ENCODE measurements around the gene ANKRD52. TPM values are rescaled to one million over a fixed set of nuclear protein-coding genes. Genes with fewer than 3 reads are reported as not detected.

The ANKRD52 gene
- total RNA-seq, 1 donor from 2014 or later, result 48.5 TPM

- peaks cover 7% of the 10 kb centered on the region for H3K27me3 Mint-ChIP-seq (ENCODE audit: unreplicated experiment)
- no peak overlapping the region for H3K27ac Mint-ChIP-seq (ENCODE audit: unreplicated experiment)
- H3K9me3 Mint-ChIP-seq (ENCODE audit: unreplicated experiment), result no peaks in the 10 kb centered on the region
- TF ChIP-seq, protein P1, sequence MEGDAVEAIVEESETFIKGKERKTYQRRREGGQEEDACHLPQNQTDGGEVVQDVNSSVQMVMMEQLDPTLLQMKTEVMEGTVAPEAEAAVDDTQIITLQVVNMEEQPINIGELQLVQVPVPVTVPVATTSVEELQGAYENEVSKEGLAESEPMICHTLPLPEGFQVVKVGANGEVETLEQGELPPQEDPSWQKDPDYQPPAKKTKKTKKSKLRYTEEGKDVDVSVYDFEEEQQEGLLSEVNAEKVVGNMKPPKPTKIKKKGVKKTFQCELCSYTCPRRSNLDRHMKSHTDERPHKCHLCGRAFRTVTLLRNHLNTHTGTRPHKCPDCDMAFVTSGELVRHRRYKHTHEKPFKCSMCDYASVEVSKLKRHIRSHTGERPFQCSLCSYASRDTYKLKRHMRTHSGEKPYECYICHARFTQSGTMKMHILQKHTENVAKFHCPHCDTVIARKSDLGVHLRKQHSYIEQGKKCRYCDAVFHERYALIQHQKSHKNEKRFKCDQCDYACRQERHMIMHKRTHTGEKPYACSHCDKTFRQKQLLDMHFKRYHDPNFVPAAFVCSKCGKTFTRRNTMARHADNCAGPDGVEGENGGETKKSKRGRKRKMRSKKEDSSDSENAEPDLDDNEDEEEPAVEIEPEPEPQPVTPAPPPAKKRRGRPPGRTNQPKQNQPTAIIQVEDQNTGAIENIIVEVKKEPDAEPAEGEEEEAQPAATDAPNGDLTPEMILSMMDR (IDR thresholded peaks at IDR 0.05; ENCODE audit: unreplicated experiment), result no peak
- H3K4me3 Mint-ChIP-seq (ENCODE audit: unreplicated experiment), result peak overlapping the region; percentile 76
- H3K36me3 Mint-ChIP-seq (ENCODE audit: low read depth, unreplicated experiment), result peaks cover 31% of the 10 kb centered on the region
- H3K4me1 Mint-ChIP-seq (ENCODE audit: unreplicated experiment), result no peaks in the 10 kb centered on the region
- DNase-seq (ENCODE audit: low spot score), result no peak
Observed at GRCh38 chr12:56241424-56242303, 16.5 kb downstream of the ANKRD52 start.

GRCh38 chr12:56237552-56237951, 20.6 kb downstream of the ANKRD52 start:
- peaks cover 13% of the 10 kb centered on the region for H3K27me3 Mint-ChIP-seq (ENCODE audit: unreplicated experiment)
- H3K4me1 Mint-ChIP-seq (ENCODE audit: unreplicated experiment), result no peaks in the 10 kb centered on the region
- no peaks in the 10 kb centered on the region for H3K9me3 Mint-ChIP-seq (ENCODE audit: unreplicated experiment)
- H3K27ac Mint-ChIP-seq (ENCODE audit: unreplicated experiment), result no peak overlapping the region
- no peak overlapping the region for H3K4me3 Mint-ChIP-seq (ENCODE audit: unreplicated experiment)
- H3K36me3 Mint-ChIP-seq (ENCODE audit: low read depth, unreplicated experiment), result peaks cover 26% of the 10 kb centered on the region
- TF ChIP-seq, protein P1 (IDR thresholded peaks at IDR 0.05; ENCODE audit: unreplicated experiment), result no peak
- DNase-seq (ENCODE audit: low spot score), result no peak

- H3K36me3 Mint-ChIP-seq (ENCODE audit: low read depth, unreplicated experiment), result peaks cover 20% of the 10 kb centered on the region
- TF ChIP-seq, protein P1 (IDR thresholded peaks at IDR 0.05; ENCODE audit: unreplicated experiment), result no peak
- H3K4me3 Mint-ChIP-seq (ENCODE audit: unreplicated experiment), result no peak overlapping the region
- H3K27me3 Mint-ChIP-seq (ENCODE audit: unreplicated experiment), result peaks cover 12% of the 10 kb centered on the region
- no peak for DNase-seq (ENCODE audit: low spot score)
- no peaks in the 10 kb centered on the region for H3K9me3 Mint-ChIP-seq (ENCODE audit: unreplicated experiment)
- H3K4me1 Mint-ChIP-seq (ENCODE audit: unreplicated experiment), result no peaks in the 10 kb centered on the region
- H3K27ac Mint-ChIP-seq (ENCODE audit: unreplicated experiment), result peak overlapping the region; percentile 25
Observed at GRCh38 chr12:56236985-56237384, 21.2 kb downstream of the ANKRD52 start.

DNA sequence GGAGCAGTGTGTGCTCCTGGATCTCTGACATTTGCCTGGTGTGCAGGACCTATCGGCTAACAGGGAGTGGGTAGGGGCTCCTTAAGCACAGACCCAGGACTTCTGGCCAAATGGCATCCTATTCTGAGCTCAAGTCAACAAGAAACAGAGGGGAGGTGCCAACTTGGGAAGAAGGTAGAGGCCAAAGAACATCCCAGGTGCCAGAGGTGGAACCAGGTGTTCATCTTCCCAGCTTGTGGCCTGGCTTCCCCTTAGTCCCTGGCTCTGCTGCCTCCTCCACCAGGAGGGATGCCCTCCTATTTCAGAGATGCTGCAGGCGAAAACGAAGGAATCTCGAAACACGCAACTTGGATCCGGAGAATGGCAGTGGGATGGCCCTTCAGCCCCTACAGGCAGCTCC, 22.1 kb downstream of the ANKRD52 start:
- peaks cover 13% of the 10 kb centered on the region for H3K27me3 Mint-ChIP-seq (ENCODE audit: unreplicated experiment)
- peak overlapping the region; percentile 13 for H3K27ac Mint-ChIP-seq (ENCODE audit: unreplicated experiment)

More for the DNA sequence above, 22.1 kb downstream of the ANKRD52 start:
- Mint-ChIP-seq H3K9me3 (ENCODE audit: unreplicated experiment) (no peaks in the 10 kb centered on the region), H3K36me3 (ENCODE audit: low read depth, unreplicated experiment) (peaks cover 11% of the 10 kb centered on the region), H3K4me1 (ENCODE audit: unreplicated experiment) (no peaks in the 10 kb centered on the region), H3K4me3 (ENCODE audit: unreplicated experiment) (no peak overlapping the region)
- DNase-seq (ENCODE audit: low spot score), result no peak
- TF ChIP-seq, protein P1 (IDR thresholded peaks at IDR 0.05; ENCODE audit: unreplicated experiment), result no peak

All from endothelial cell (in vitro differentiated cells).